ENCODE results near the gene KRTAP12-2.

- TF ChIP-seq CTCF (IDR thresholded peaks at IDR 0.05 in 8 of 11, conservative IDR thresholded peaks at IDR 0.05 in 3 of 11): no peak
- TF ChIP-seq POLR2A (IDR thresholded peaks at IDR 0.05): no peak
- no peak for TF ChIP-seq POLR2AphosphoS5 (IDR thresholded peaks at IDR 0.05)
These were observed 22.9 kb downstream of the KRTAP12-2 start for GRCh38 chr21:44643741-44644310.
